NCI-H146 (cell line): ENCODE measurements around the gene ATAD1.
"Not testable (repeated sequence)": the region's sequence is repeated elsewhere in the genome, so short reads cannot be mapped to it uniquely, and the experiment has no call there.

Source experiments
- DNase-seq: peaks from one replicate; lab custom pipeline; 2025; lab: John Stamatoyannopoulos, UW

Gene ATAD1

DNA sequence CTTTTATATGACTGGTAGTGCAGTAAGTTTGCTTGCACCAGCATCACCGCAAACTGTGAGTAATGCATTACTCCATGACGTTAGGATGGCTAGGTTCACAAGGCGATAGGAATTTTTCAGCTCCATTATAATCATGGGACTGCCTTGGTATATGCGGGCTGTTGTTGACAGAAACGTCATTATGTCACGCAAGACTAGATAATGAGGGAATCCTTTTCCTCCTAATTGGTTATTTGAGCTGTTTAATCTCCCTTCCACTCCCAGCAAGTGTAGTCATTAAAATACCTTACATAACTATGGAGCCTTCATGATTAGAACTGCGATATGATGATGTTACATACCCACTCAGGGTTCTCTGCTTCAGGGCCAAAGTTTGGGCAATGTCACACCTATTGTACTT, 28.0 kb upstream of the ATAD1 start:
- peak; percentile 46 for DNase-seq

DNA sequence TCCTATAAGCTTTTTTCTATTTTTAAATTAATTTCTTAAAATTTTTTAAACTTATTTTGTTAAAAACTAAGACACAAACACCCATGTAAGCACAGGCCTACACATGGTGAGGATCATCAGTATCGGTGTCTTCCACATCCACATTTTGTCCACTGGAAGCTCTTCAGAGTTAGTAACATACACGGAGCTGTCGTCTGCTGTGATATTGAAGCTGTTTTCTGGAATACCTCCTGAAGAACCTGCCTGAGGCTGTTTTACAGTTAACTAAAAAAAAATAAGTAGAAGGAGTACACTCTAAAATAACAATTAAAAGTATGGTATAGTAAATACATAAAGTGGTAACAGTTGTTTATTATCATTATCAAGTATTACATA, 27.6 kb upstream of the ATAD1 start:
- no peak for DNase-seq

DNA sequence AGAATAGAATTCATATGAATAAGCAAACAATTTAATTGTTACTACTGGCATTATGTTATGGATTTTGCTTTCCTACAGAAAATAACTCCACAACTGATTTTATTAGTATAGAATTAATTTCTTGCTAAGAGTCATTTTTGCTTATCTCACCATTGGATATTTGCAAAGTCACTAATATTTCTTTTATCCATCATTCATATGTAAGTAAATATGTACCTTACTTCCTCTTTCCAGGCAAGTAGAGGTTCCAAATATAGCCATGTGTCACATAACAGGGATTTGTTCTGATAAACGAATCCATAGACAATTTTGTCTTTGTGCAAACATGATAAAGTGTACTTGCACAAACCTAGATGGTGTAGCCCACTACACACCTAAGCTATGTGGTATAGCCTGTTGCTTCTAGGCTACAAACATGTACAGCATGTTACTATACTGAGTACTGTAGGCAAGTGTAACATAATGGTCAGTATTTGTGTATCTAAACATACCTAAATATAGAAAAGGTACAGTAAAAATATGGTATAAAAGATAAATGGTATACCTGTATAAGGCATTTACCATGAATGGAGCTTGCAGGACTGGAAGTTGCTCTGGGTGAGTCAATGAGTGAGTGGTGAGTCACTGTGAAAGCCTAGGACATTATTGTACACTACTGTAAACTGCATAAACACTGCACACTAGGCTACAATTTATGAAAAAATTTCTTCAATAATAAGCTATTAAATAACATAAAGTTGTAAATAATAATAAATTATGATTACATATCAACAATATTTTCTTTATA, 27.0 kb upstream of the ATAD1 start:
- no peak for DNase-seq

GRCh38 chr10:87843714-87844113, 25.7 kb upstream of the ATAD1 start:
- peak; percentile 8 for DNase-seq

DNA sequence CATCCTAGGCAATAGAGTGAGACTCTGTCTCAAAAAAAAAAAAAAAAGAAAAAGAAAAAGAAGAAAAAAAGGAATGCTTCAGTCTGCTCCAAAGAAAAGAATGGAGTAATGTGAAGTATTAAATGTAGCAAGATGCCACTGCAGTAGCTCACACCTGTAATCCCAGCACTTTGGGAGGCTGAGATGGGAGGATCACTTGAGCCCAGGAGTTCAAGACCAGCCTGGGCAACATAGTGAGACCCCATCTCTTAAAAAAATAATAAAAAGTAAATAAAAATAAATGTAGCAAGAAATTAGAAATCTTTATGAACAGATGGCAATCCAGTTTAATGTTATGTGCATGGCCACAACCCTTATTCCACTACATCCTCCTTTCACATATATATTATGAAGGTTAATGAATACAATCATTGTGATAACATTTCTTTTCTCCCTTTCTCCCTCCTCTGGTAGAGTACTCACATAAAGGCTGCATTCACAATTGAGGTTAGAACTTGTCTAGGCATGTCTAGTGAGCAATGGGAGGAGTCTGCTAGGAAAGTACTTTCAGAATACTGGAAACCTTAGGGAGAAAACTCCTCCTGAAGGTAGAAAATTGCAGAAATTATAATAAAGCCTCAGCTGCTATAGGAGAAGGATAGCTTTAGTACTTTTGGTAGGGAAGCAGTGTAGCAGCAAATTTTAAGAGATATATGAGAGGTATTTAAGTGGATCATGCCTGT, 24.9 kb upstream of the ATAD1 start:
- peak; percentile 62 for DNase-seq

DNA sequence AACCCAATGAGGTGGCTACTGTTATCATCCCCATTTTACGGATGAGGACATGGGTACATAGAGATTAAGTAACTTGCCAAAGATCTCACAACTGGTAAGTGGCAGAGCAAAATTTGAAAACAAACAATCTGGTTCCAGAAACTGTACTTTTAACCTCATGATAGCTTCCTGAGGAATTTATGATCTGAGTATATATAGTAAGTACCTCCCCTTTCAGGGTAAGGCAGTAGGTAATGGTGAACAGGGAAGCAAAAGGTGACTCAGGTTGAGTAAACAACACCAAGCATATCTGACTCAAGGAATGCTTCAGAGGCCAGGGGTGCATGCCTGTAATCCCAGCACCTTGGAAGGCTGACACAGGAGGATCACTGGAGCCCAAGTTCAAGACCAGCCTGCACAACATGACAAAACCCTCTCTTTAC, 24.2 kb upstream of the ATAD1 start:
- no peak for DNase-seq

GRCh38 chr10:87841186-87841585, 23.2 kb upstream of the ATAD1 start:
- DNase-seq = no peak

DNA sequence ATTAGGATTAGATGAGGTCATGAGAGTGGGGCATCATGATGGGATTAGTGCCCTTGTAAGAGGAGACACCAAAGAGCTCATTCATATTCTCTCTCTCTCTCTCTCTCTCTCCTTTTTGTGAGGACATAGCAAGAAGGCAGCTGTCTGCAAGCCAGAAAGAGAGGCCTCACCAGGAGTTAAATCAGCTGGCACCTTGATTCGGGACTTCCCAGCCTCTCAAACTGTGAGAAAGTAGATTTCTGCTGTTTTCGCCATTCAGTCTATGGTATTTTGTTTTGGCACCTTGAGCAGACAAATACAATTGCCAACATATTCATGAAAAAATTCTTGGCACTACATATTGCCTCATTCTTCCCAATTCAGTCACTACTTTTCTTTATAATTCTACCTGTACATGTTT, 20.6 kb upstream of the ATAD1 start:
- no peak for DNase-seq

DNA sequence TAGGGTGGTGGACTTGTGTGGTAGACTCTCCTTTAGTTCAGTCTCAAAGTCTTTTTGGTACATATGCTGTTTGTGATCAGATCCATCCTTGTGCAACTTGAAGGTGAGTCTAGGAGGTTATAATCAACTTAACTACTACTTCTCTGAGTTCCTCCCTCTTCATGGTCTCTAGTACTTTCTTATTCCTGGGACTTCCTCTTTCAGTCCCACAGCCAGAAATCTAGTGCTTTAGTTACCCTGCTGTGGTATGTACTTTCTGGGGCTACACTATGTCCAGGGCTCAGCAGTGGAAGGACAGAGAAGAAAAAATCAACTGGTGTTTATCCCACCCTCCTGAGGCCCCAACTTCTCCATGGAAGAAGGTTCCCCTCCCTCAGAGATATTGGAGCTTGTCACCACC, 19.4 kb upstream of the ATAD1 start:
- DNase-seq = no peak

DNA sequence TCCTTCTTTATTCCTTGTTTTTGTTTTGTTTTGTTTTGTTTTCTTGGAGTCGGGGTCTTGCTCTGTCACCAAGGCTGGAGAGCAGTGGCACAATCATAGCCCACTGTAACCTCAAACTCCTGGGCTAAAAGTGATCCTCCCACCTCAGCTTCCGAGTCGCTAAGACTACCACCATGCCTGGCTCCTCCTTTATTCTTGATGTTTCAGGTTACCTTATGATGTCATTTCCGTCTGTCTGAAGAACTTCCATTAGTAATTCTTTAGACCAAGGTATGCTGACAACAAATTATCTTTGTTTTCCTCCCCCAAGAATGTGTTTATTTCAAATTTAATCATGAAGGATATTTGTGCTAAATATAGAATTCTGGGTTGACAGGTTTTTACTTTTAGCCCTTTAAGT, 18.1 kb upstream of the ATAD1 start:
- DNase-seq = no peak

- no peak for DNase-seq
Measured at GRCh38 chr10:87829986-87830729, 12.1 kb upstream of the ATAD1 start.

DNA sequence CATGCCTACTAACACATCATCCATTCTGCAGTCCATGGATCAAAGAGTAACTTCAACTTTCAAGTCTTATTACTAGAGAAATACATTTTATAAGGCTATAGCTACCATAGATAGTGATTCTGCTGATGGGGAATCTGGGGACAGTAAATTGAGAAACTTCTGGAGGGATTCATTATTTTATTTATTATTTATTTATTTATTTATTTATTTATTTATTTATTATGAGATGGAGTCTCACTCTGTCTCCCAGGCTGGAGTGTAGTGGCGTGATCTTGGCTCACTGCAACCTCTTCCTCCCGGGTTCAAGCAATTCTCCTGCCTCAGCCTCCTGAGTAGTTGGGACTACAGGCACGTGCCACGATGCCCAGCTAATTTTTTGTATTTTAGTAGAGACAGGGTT, 11.0 kb upstream of the ATAD1 start:
- DNase-seq = not testable (repeated sequence)

- DNase-seq = no peak
Measured at GRCh38 chr10:87827681-87828080, 9.7 kb upstream of the ATAD1 start.

DNA sequence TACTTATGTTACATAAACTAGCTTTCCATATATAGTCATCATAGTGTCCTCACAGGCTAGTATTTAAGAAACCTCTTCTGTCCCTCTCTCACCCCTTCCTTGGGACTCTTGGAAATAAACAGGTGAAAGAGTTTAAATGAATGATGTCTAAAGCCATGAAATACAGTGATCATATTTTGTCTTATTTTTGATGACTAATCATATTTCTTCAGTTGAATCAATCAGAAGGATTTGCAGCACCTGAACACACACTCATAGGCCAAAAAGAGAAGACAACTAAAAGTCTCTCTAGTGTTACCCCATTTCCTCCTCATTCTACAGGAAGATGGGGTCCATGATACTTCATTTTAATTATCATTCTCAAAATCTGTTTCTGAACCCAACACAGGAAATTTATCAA, 8.6 kb upstream of the ATAD1 start:
- no peak for DNase-seq

DNA sequence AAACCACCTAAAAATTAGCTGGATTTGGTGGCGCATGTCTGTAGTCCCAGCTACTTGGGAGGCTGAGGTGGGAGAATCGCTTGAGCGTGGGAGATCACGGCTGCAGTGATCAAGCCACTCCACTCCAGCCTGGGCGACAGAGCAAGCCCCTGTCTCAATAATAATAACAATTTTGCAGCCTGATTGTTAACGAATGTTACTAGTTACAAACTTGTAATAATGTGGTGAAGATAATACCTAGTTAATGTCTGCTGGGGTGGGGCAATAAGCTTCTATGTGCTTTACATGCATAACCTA, 1.2 kb upstream of the ATAD1 start:
- no peak for DNase-seq

GRCh38 chr10:87818505-87819288, 671 bp upstream of the ATAD1 start:
- peak; percentile 50 for DNase-seq

GRCh38 chr10:87816898-87817608, 973 bp downstream of the ATAD1 start:
- DNase-seq = no peak

- DNase-seq = no peak
Measured at GRCh38 chr10:87816163-87816897, 1.7 kb downstream of the ATAD1 start.

DNA sequence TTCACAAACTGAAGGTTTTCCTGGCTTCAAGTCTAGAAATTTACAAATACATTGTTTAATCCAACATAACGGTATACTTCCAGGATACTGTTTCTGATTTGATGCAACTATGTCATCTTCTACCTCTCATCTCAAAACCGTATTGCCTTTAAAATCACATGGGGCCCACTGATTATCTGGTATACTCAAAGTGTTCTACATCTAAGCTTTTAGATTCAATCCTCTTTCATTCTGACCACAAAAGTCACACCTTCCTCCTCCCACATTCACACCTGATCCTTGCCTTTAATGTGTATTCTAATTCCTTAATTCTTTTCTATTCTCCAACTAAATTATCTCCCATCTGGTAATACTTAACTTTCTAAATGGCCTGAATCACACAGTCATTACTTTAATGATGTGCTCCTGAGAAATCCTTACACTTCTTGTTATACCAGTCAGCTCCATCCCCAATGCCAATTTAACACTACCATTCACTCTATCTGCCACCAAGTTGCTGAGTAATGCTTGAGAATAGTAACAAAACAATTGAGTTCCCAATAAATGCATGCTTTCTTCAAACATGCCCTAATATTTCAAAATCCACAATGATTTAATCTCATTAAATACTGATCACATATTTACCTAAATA, 13.0 kb downstream of the ATAD1 start:
- no peak for DNase-seq

GRCh38 chr10:87803831-87804230, 14.2 kb downstream of the ATAD1 start:
- no peak for DNase-seq

GRCh38 chr10:87803328-87803727, 14.7 kb downstream of the ATAD1 start:
- DNase-seq = no peak
